ENCODE data around the gene ETV3.

The ETV3 gene

GRCh38 chr1:157090196-157090647 is 48.0 kb downstream of the ETV3 start:
- DNase-seq (ENCODE audit: low read depth) = no peak
- H3K4me3 ChIP-seq (ENCODE audit: low read depth, low read length) = no peak overlapping the region
- peak; percentile 93 for TF ChIP-seq CTCF (IDR thresholded peaks at IDR 0.05; ENCODE audit: low read depth, low read length, missing control alignments)

GRCh38 chr1:157089789-157090188 is 48.4 kb downstream of the ETV3 start:
- DNase-seq (ENCODE audit: low read depth) = no peak
- TF ChIP-seq CTCF (IDR thresholded peaks at IDR 0.05; ENCODE audit: low read depth, low read length, missing control alignments) = no peak
- H3K4me3 ChIP-seq (ENCODE audit: low read depth, low read length) = no peak overlapping the region

GRCh38 chr1:157088607-157089006 is 49.6 kb downstream of the ETV3 start:
- no peak for TF ChIP-seq CTCF (IDR thresholded peaks at IDR 0.05; ENCODE audit: low read depth, low read length, missing control alignments)

GRCh38 chr1:157087030-157087429 is 51.2 kb downstream of the ETV3 start:
- DNase-seq (ENCODE audit: low read depth) = no peak
- no peak for TF ChIP-seq CTCF (IDR thresholded peaks at IDR 0.05; ENCODE audit: low read depth, low read length, missing control alignments)

More at GRCh38 chr1:157088607-157089006, 49.6 kb downstream of the ETV3 start:
- DNase-seq (ENCODE audit: low read depth) = no peak
- H3K4me3 ChIP-seq (ENCODE audit: low read depth, low read length) = no peak overlapping the region

GRCh38 chr1:157086299-157086698 is 51.9 kb downstream of the ETV3 start:
- TF ChIP-seq CTCF (IDR thresholded peaks at IDR 0.05; ENCODE audit: low read depth, low read length, missing control alignments) = no peak
- DNase-seq (ENCODE audit: low read depth) = no peak
- no peak overlapping the region for H3K4me3 ChIP-seq (ENCODE audit: low read depth, low read length)

More at GRCh38 chr1:157087030-157087429, 51.2 kb downstream of the ETV3 start:
- no peak overlapping the region for H3K4me3 ChIP-seq (ENCODE audit: low read depth, low read length)

- no peak for TF ChIP-seq CTCF (IDR thresholded peaks at IDR 0.05; ENCODE audit: low read depth, low read length, missing control alignments)
- no peak overlapping the region for H3K4me3 ChIP-seq (ENCODE audit: low read depth, low read length)
- DNase-seq (ENCODE audit: low read depth) = no peak
These were observed 52.8 kb downstream of the ETV3 start for GRCh38 chr1:157085421-157085820.

- no peak overlapping the region for H3K4me3 ChIP-seq (ENCODE audit: low read depth, low read length)
- DNase-seq (ENCODE audit: low read depth) = no peak
- no peak for TF ChIP-seq CTCF (IDR thresholded peaks at IDR 0.05; ENCODE audit: low read depth, low read length, missing control alignments)
These were observed 53.5 kb downstream of the ETV3 start for GRCh38 chr1:157084720-157085119.

Measured in GM12864 (cell line).